WTC11 (cell line): ENCODE results near the gene STK35. TPM values are rescaled to one million over a fixed set of nuclear protein-coding genes. Genes with fewer than 3 reads are reported as not detected.

ENCODE experiments used
- ATAC-seq: fragments of 200-7000 bp; cut with Tn5 transposase; 2 replicates; pipeline ENCODE4 v1.10.0; 2021; ENCODE audit warnings: mild to moderate bottlenecking, moderate library complexity
- CTCF ChIA-PET: fragments of 300-600 bp; sonication (Branson Sonifier 250); formaldehyde crosslinking; loops from one replicate; lab custom pipeline; 2021; ENCODE audit warnings: antibody characterized with exemption; lab: Charles Lee
- POLR2A ChIA-PET: fragments of 350-600 bp; sonication (Branson Sonifier 250); formaldehyde crosslinking; loops from one replicate; lab custom pipeline; 2021; ENCODE audit warnings: antibody characterized with exemption; lab: Charles Lee
- DNase-seq: peaks from one replicate; pipeline ENCODE4 v3.0.0; 2021; ENCODE audit warnings: low spot score
- H3K27ac Mint-ChIP-seq: 2 replicates; pipeline ENCODE4 v1.8.0; 2021; ENCODE audit warnings: mixed read lengths
- H3K27me3 Mint-ChIP-seq: 2 replicates; pipeline ENCODE4 v1.8.0; 2021; ENCODE audit warnings: low read depth, mild to moderate bottlenecking, moderate library complexity, mixed read lengths
- H3K36me3 Mint-ChIP-seq: 2 replicates; pipeline ENCODE4 v1.8.0; 2021; ENCODE audit warnings: mixed read lengths
- H3K4me1 Mint-ChIP-seq: 2 replicates; pipeline ENCODE4 v1.8.0; 2022; ENCODE audit warnings: mixed read lengths
- H3K4me3 Mint-ChIP-seq: 2 replicates; pipeline ENCODE4 v1.8.0; 2021; ENCODE audit warnings: mild to moderate bottlenecking, moderate library complexity, mixed read lengths
- H3K9me3 Mint-ChIP-seq: 2 replicates; pipeline ENCODE4 v1.8.0; 2021; ENCODE audit warnings: mixed read lengths
- CBFB ChIP-seq: sonication (generic); formaldehyde crosslinking; IDR thresholded peaks from 2 replicates; pipeline ENCODE4 v1.8.1; 2022; ENCODE audit warnings: mild to moderate bottlenecking, low read depth, missing genetic modification reagents
- CREM ChIP-seq: sonication (generic); formaldehyde crosslinking; IDR thresholded peaks from 2 replicates; pipeline ENCODE4 v1.8.1; 2022; ENCODE audit warnings: mild to moderate bottlenecking, missing genetic modification reagents, moderate library complexity
- ELF4 ChIP-seq: sonication (generic); formaldehyde crosslinking; IDR thresholded peaks from 2 replicates; pipeline ENCODE4 v1.8.1; 2022; ENCODE audit warnings: low read depth, mild to moderate bottlenecking, moderate library complexity, missing genetic modification reagents
- ETV6 ChIP-seq: sonication (generic); formaldehyde crosslinking; IDR thresholded peaks from 2 replicates; pipeline ENCODE4 v1.8.1; 2022; ENCODE audit warnings: mild to moderate bottlenecking, missing genetic modification reagents
- FOXK1 ChIP-seq: sonication (generic); formaldehyde crosslinking; IDR thresholded peaks from 2 replicates; pipeline ENCODE4 v1.8.0; 2022; ENCODE audit warnings: mild to moderate bottlenecking, moderate library complexity, missing genetic modification reagents
- HMGXB4 ChIP-seq: sonication (generic); formaldehyde crosslinking; IDR thresholded peaks from 2 replicates; pipeline ENCODE4 v1.8.1; 2023; ENCODE audit warnings: mild to moderate bottlenecking, moderate library complexity, missing genetic modification reagents
- IRF2 ChIP-seq: sonication (generic); formaldehyde crosslinking; IDR thresholded peaks from 2 replicates; pipeline ENCODE4 v1.8.0; 2022; ENCODE audit warnings: low read depth, missing genetic modification reagents, borderline replicate concordance
- JAZF1 ChIP-seq: fragments of 250-450 bp; sonication (Bioruptor Pico); IDR thresholded peaks from 2 replicates; pipeline ENCODE4 v1.9.0; 2021; ENCODE audit warnings: moderate library complexity, mild to moderate bottlenecking, inconsistent platforms
- MXD4 ChIP-seq: fragments of 250-450 bp; sonication (Bioruptor Pico); IDR thresholded peaks from 2 replicates; pipeline ENCODE4 v1.8.0; 2021; ENCODE audit warnings: mild to moderate bottlenecking, moderate library complexity, borderline replicate concordance
- SMAD3 ChIP-seq: sonication (generic); formaldehyde crosslinking; IDR thresholded peaks from 2 replicates; pipeline ENCODE4 v1.8.0; 2022; ENCODE audit warnings: missing genetic modification reagents, mild to moderate bottlenecking, borderline replicate concordance
- STAT6 ChIP-seq: sonication (generic); formaldehyde crosslinking; conservative IDR thresholded peaks from 2 replicates; pipeline ENCODE4 v1.8.1; 2023; ENCODE audit warnings: mild to moderate bottlenecking, low read depth, missing genetic modification reagents, moderate library complexity
- TEAD4 ChIP-seq: sonication (generic); formaldehyde crosslinking; IDR thresholded peaks from 2 replicates; pipeline ENCODE4 v1.8.0; 2022; ENCODE audit warnings: mild to moderate bottlenecking, missing genetic modification reagents
- ZNF219 ChIP-seq: sonication (generic); formaldehyde crosslinking; IDR thresholded peaks from 2 replicates; pipeline ENCODE4 v1.8.0; 2023; ENCODE audit warnings: missing genetic modification reagents, mild to moderate bottlenecking, borderline replicate concordance
- ZNF232 ChIP-seq: sonication (generic); formaldehyde crosslinking; IDR thresholded peaks from 2 replicates; pipeline ENCODE4 v1.8.0; 2022; ENCODE audit warnings: mild to moderate bottlenecking, missing genetic modification reagents
- ZNF263 ChIP-seq: sonication (generic); formaldehyde crosslinking; IDR thresholded peaks from 2 replicates; pipeline ENCODE4 v1.8.1; 2022; ENCODE audit warnings: low read depth, mild to moderate bottlenecking, moderate library complexity, missing genetic modification reagents
- ZNF317 ChIP-seq: sonication (generic); formaldehyde crosslinking; IDR thresholded peaks from 2 replicates; pipeline ENCODE4 v1.8.1; 2023; ENCODE audit warnings: low read depth, mild to moderate bottlenecking, moderate library complexity, missing genetic modification reagents, borderline replicate concordance
- ZNF416 ChIP-seq: fragments of 250-450 bp; sonication (Bioruptor Pico); IDR thresholded peaks from 2 replicates; pipeline ENCODE4 v1.9.0; 2021; ENCODE audit warnings: mild to moderate bottlenecking, inconsistent platforms
- total RNA-seq: library from RNA; stranded (reverse); gene quantifications from 3 replicates; pipeline ENCODE4 v1.2.3, GENCODE V29; 2021
- TF ChIP-seq, protein P1 (sequence below): fragments of 250-450 bp; sonication (Bioruptor Pico); IDR thresholded peaks from 2 replicates; pipeline ENCODE4 v1.8.0; 2021; ENCODE audit warnings: mild to moderate bottlenecking
- TF ChIP-seq, protein P2 (sequence below): sonication (generic); formaldehyde crosslinking; conservative IDR thresholded peaks from 2 replicates; pipeline ENCODE4 v1.8.1; 2022; ENCODE audit warnings: mild to moderate bottlenecking, missing genetic modification reagents
- TF ChIP-seq, protein P3 (sequence below): sonication (generic); formaldehyde crosslinking; IDR thresholded peaks from 2 replicates; pipeline ENCODE4 v1.8.1; 2023; ENCODE audit warnings: mild to moderate bottlenecking, missing genetic modification reagents
- TF ChIP-seq, protein P4 (sequence below): sonication (generic); formaldehyde crosslinking; IDR thresholded peaks from 2 replicates; pipeline ENCODE4 v1.8.1; 2022; ENCODE audit warnings: missing genetic modification reagents, borderline replicate concordance
- TF ChIP-seq, protein P5 (sequence below): sonication (generic); formaldehyde crosslinking; IDR thresholded peaks from 2 replicates; pipeline ENCODE4 v1.8.0; 2022; ENCODE audit warnings: mild to moderate bottlenecking, missing genetic modification reagents
- TF ChIP-seq, protein P6 (sequence below): sonication (generic); formaldehyde crosslinking; IDR thresholded peaks from 2 replicates; pipeline ENCODE4 v1.8.0; 2022; ENCODE audit warnings: mild to moderate bottlenecking, missing genetic modification reagents

Gene STK35
- total RNA-seq, 1 experiment from 2014 or later: 37.2 TPM

DNA sequence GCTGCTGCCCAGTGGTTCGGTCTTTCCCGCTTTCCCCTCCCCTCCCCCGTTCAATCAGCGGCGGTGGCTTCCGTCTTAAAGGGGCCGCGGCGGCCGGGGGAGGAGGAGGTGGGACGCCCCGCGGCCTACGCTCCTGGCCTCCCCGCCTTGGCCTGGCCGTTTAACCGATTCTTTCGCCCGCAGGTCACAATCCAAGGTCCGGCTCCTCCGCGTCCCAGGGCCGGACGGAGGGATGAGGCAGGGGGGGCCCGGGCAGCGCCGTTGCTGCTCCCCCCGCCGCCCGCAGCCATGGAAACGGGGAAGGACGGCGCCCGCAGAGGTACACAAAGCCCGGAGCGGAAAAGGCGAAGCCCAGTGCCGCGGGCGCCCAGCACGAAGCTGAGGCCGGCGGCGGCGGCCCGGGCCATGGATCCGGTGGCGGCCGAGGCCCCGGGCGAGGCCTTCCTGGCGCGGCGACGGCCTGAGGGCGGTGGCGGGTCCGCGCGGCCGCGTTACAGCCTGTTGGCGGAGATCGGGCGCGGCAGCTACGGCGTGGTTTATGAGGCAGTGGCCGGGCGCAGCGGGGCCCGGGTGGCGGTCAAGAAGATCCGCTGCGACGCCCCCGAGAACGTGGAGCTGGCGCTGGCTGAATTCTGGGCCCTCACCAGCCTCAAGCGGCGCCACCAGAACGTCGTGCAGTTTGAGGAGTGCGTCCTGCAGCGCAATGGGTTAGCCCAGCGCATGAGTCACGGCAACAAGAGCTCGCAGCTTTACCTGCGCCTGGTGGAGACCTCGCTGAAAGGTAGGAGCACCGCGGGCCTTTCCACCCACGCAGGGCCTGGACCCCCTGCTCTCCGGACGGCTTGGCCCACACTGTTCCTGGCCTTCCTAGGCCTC lies 1.2 kb downstream of the STK35 start (continued):
- TF ChIP-seq ZNF219 (CRISPR knock-in tag) (no peak), ZNF317 (CRISPR knock-in tag) (no peak), HMGXB4 (peak; percentile 33; the same call in 1 of the 2 replicates), JAZF1 (CRISPR knock-in tag) (no peak), SMAD3 (CRISPR knock-in tag) (no peak), IRF2 (CRISPR knock-in tag) (no peak), ZNF263 (no peak), CBFB (CRISPR knock-in tag) (0 out of 2 replicates have a peak, but pooled peaks have one; percentile 51), ETV6 (CRISPR knock-in tag) (no peak), FOXK1 (peak; percentile 18)
- TF ChIP-seq, protein P1, sequence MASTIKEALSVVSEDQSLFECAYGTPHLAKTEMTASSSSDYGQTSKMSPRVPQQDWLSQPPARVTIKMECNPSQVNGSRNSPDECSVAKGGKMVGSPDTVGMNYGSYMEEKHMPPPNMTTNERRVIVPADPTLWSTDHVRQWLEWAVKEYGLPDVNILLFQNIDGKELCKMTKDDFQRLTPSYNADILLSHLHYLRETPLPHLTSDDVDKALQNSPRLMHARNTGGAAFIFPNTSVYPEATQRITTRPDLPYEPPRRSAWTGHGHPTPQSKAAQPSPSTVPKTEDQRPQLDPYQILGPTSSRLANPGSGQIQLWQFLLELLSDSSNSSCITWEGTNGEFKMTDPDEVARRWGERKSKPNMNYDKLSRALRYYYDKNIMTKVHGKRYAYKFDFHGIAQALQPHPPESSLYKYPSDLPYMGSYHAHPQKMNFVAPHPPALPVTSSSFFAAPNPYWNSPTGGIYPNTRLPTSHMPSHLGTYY (CRISPR knock-in tag): no peak
- TF ChIP-seq, protein P2, sequence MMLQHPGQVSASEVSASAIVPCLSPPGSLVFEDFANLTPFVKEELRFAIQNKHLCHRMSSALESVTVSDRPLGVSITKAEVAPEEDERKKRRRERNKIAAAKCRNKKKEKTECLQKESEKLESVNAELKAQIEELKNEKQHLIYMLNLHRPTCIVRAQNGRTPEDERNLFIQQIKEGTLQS: no peak

- H3K4me3 Mint-ChIP-seq: peak overlapping the region; percentile 80
- H3K36me3 Mint-ChIP-seq: peaks cover 18% of the 10 kb centered on the region
- ATAC-seq: no peak
- no peak overlapping the region for H3K27ac Mint-ChIP-seq
- TF ChIP-seq STAT6 (no peak), MXD4 (no peak), FOXK1 (no peak), TEAD4 (CRISPR knock-in tag) (no peak), ELF4 (CRISPR knock-in tag) (no peak), ZNF232 (no peak), CREM (CRISPR knock-in tag) (no peak), ZNF416 (no peak), JAZF1 (CRISPR knock-in tag) (no peak)
- TF ChIP-seq, protein P3, sequence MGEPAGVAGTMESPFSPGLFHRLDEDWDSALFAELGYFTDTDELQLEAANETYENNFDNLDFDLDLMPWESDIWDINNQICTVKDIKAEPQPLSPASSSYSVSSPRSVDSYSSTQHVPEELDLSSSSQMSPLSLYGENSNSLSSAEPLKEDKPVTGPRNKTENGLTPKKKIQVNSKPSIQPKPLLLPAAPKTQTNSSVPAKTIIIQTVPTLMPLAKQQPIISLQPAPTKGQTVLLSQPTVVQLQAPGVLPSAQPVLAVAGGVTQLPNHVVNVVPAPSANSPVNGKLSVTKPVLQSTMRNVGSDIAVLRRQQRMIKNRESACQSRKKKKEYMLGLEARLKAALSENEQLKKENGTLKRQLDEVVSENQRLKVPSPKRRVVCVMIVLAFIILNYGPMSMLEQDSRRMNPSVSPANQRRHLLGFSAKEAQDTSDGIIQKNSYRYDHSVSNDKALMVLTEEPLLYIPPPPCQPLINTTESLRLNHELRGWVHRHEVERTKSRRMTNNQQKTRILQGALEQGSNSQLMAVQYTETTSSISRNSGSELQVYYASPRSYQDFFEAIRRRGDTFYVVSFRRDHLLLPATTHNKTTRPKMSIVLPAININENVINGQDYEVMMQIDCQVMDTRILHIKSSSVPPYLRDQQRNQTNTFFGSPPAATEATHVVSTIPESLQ: no peak
- TF ChIP-seq, protein P4, sequence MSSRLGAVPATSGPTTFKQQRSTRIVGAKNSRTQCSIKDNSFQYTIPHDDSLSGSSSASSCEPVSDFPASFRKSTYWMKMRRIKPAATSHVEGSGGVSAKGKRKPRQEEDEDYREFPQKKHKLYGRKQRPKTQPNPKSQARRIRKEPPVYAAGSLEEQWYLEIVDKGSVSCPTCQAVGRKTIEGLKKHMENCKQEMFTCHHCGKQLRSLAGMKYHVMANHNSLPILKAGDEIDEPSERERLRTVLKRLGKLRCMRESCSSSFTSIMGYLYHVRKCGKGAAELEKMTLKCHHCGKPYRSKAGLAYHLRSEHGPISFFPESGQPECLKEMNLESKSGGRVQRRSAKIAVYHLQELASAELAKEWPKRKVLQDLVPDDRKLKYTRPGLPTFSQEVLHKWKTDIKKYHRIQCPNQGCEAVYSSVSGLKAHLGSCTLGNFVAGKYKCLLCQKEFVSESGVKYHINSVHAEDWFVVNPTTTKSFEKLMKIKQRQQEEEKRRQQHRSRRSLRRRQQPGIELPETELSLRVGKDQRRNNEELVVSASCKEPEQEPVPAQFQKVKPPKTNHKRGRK: no peak
- TF ChIP-seq, protein P5, sequence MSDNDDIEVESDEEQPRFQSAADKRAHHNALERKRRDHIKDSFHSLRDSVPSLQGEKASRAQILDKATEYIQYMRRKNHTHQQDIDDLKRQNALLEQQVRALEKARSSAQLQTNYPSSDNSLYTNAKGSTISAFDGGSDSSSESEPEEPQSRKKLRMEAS: no peak
- TF ChIP-seq, protein P6, sequence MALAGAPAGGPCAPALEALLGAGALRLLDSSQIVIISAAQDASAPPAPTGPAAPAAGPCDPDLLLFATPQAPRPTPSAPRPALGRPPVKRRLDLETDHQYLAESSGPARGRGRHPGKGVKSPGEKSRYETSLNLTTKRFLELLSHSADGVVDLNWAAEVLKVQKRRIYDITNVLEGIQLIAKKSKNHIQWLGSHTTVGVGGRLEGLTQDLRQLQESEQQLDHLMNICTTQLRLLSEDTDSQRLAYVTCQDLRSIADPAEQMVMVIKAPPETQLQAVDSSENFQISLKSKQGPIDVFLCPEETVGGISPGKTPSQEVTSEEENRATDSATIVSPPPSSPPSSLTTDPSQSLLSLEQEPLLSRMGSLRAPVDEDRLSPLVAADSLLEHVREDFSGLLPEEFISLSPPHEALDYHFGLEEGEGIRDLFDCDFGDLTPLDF (CRISPR knock-in tag): no peak
- no peaks in the 10 kb centered on the region for H3K27me3 Mint-ChIP-seq
- H3K9me3 Mint-ChIP-seq: no peaks in the 10 kb centered on the region
- ChIA-PET POLR2A (interaction anchor here (0.8 to 2.1 kb wide), 3 partner anchors 9 to 157 kb away, joined by 3 to 10 read pairs (median 4); no protein-coding TSS in a partner anchor), CTCF (interaction anchor here (1.2 to 4.6 kb wide), 4 partner anchors 11 to 139 kb away, joined by 5 to 21 read pairs (median 14); no protein-coding TSS in a partner anchor)
- DNase-seq: no peak
- peaks cover 43% of the 10 kb centered on the region for H3K4me1 Mint-ChIP-seq
Observed at GRCh38 chr20:2103461-2104153, 2.0 kb downstream of the STK35 start.
